Measurements from ENCODE around the gene IER2.
"Not testable (repeated sequence)": the region's sequence is repeated elsewhere in the genome, so short reads cannot be mapped to it uniquely, and the experiment has no call there.

The IER2 gene

GRCh38 chr19:13171146-13171545 is 20.9 kb downstream of the IER2 start:
- Histone ChIP-seq H2AFZ (no peak overlapping the region), H3K27ac (no peak overlapping the region), H3K27me3 (ENCODE audit: control insufficient read depth, insufficient read depth, low read length) (no peaks in the 10 kb centered on the region), H3K79me2 (no peaks in the 10 kb centered on the region), H3K9me3 (ENCODE audit: control insufficient read depth, low read length) (no peaks in the 10 kb centered on the region), H3K9ac (no peak overlapping the region), H3K36me3 (ENCODE audit: control insufficient read depth, insufficient read depth, low read length) (no peaks in the 10 kb centered on the region), H3K4me1 (peaks cover 26% of the 10 kb centered on the region), H3K4me3 (ENCODE audit: low read depth, low read length) (no peak overlapping the region), H3K4me2 (ENCODE audit: low read length) (no peak overlapping the region)
- no peak for TF ChIP-seq CTCF (IDR thresholded peaks at IDR 0.05)

DNA sequence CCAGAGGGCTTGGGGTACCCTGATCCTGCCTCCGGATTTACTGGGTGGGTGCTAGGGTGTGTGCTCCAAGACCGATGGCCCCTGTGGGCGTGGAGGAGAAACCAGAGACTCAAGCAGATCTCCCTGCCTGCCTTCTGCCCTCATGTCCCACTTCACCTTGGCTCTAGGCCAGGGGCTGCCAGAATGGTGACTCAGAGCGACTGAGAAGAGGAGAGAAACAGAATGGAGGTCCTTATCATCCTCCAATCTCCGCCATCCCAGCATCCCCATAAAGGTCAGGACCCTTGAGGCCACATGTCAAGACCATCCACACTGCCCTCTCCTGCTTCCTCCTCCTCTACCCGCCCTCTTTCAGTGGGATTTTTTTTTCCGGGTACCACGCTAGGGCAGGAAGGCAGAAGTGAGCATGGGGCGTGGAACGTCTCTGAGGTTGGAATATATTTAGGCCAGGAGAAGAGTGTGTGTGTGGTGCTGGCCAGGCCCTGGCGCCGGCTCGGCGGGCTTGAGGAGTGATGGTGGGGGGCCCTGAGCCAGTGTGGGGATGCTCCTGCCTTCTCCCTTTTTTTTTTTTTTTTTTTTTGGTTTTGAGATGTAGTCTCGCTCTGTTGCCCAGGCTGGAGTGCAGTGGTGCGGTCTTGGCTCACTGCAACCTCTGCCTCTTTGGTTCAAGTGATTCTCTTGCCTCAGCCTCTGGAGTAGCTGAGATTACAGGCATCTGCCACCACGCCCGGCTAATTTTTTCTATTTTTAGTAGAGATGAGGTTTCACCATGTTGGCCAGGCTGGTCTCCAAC is 22.3 kb downstream of the IER2 start:
- peak overlapping the region; percentile 9 for H3K4me3 ChIP-seq (ENCODE audit: low read depth, low read length)
- H3K36me3 ChIP-seq (ENCODE audit: control insufficient read depth, insufficient read depth, low read length), result no peaks in the 10 kb centered on the region
- H3K9ac ChIP-seq, result no peak overlapping the region
- H3K27ac ChIP-seq, result peak overlapping the region; percentile 90
- H2AFZ ChIP-seq, result peak overlapping the region; percentile 79
- H3K9me3 ChIP-seq (ENCODE audit: control insufficient read depth, low read length), result no peaks in the 10 kb centered on the region
- TF ChIP-seq CTCF (IDR thresholded peaks at IDR 0.05), result no peak
- H3K4me2 ChIP-seq (ENCODE audit: low read length), result peak overlapping the region; percentile 45
- H3K79me2 ChIP-seq, result no peaks in the 10 kb centered on the region
- no peaks in the 10 kb centered on the region for H3K27me3 ChIP-seq (ENCODE audit: control insufficient read depth, insufficient read depth, low read length)
- H3K4me1 ChIP-seq, result peaks cover 16% of the 10 kb centered on the region

DNA sequence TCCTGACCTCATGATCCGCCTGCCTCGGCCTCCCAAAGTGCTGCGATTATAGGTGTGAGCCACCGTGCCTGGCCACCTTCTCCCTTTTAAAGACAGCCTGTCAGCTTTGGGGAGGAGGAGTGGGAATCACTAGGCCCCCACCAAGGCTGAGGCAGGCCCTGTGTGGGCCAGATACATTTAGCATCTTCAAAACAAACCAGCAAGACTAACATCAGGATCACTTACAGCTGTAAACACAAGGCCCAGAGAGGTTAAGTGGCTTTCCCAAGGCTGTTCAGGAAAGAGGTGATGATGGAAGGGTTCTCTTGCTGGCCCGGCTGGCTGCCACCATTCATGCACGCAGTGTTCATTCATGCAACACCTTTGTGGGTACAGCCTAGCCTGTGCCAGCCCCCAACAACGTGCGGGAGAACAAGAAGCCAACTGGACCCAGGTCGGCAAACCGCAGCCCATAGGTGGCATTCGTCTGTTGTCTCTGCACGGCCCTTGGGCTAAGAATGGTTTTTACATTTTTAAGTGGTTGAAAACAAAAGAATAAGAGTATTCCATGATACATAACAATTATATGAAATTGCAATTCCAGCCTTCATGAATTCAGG is 23.0 kb downstream of the IER2 start:
- no peak overlapping the region for H3K4me2 ChIP-seq (ENCODE audit: low read length)
- peak overlapping the region; percentile 90 for H3K27ac ChIP-seq
- H3K27me3 ChIP-seq (ENCODE audit: control insufficient read depth, insufficient read depth, low read length), result no peaks in the 10 kb centered on the region
- no peaks in the 10 kb centered on the region for H3K79me2 ChIP-seq
- TF ChIP-seq CTCF (IDR thresholded peaks at IDR 0.05), result no peak
- H2AFZ ChIP-seq, result peak overlapping the region; percentile 79
- H3K4me1 ChIP-seq, result peaks cover 15% of the 10 kb centered on the region
- H3K9ac ChIP-seq, result no peak overlapping the region
- H3K9me3 ChIP-seq (ENCODE audit: control insufficient read depth, low read length), result no peaks in the 10 kb centered on the region
- H3K4me3 ChIP-seq (ENCODE audit: low read depth, low read length), result no peak overlapping the region
- no peaks in the 10 kb centered on the region for H3K36me3 ChIP-seq (ENCODE audit: control insufficient read depth, insufficient read depth, low read length)

DNA sequence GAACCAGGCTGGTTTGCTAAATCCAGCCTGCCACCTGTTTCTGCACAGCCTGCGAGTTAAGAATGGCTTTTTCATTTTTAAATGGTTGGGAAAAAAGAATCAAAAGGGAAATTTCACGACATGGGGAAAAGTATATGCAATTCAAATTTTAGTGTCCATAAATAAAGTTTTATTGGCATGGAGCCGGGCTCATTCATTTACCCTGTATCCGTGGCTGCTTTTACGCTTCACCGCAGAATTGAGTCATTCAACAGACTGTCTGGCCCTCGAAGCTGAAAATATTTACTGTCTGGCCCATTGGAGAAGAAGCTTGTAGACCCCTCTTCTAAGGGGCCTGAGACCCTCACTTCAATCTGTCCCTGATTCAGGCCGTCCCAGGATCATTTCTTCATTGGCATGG is 26.1 kb downstream of the IER2 start:
- Histone ChIP-seq H3K9ac (no peak overlapping the region), H3K9me3 (ENCODE audit: control insufficient read depth, low read length) (no peaks in the 10 kb centered on the region), H3K4me2 (ENCODE audit: low read length) (no peak overlapping the region), H3K27ac (no peak overlapping the region), H2AFZ (no peak overlapping the region), H3K4me3 (ENCODE audit: low read depth, low read length) (no peak overlapping the region), H3K27me3 (ENCODE audit: control insufficient read depth, insufficient read depth, low read length) (no peaks in the 10 kb centered on the region), H3K36me3 (ENCODE audit: control insufficient read depth, insufficient read depth, low read length) (no peaks in the 10 kb centered on the region), H3K79me2 (no peaks in the 10 kb centered on the region), H3K4me1 (peaks cover 18% of the 10 kb centered on the region)
- TF ChIP-seq CTCF (IDR thresholded peaks at IDR 0.05), result no peak

DNA sequence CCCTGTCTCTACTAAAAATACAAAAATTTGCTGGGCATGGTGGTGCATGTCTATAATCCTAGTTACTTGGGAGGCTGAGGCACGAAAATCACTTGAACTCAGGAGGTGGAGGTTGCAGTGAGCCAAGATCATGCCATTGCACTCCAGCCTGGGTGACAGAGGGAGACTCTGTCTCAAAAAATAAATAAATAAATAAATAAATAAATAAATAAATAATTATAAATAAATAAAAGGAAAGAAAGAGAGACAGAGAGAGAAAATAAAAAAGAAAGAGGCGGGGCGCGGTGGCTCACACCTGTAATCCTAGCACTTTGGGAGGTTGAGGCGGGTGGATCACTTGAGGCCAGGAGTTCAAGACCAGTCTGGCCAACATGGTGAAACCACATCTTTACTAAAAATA is 27.4 kb downstream of the IER2 start:
- H3K4me3 ChIP-seq (ENCODE audit: low read depth, low read length); H3K27ac ChIP-seq; H3K79me2 ChIP-seq; H3K9ac ChIP-seq; H3K36me3 ChIP-seq (ENCODE audit: control insufficient read depth, insufficient read depth, low read length); H2AFZ ChIP-seq; H3K27me3 ChIP-seq (ENCODE audit: control insufficient read depth, insufficient read depth, low read length); H3K9me3 ChIP-seq (ENCODE audit: control insufficient read depth, low read length); H3K4me2 ChIP-seq (ENCODE audit: low read length): not testable (repeated sequence)
- peaks cover 19% of the 10 kb centered on the region for H3K4me1 ChIP-seq

- not testable (repeated sequence) for H3K9ac ChIP-seq; H2AFZ ChIP-seq; H3K27ac ChIP-seq; H3K36me3 ChIP-seq (ENCODE audit: control insufficient read depth, insufficient read depth, low read length); H3K27me3 ChIP-seq (ENCODE audit: control insufficient read depth, insufficient read depth, low read length); H3K4me3 ChIP-seq (ENCODE audit: low read depth, low read length); H3K4me2 ChIP-seq (ENCODE audit: low read length); H3K79me2 ChIP-seq; H3K9me3 ChIP-seq (ENCODE audit: control insufficient read depth, low read length)
- H3K4me1 ChIP-seq, result peaks cover 12% of the 10 kb centered on the region
Observed at GRCh38 chr19:13178291-13178690, 28.1 kb downstream of the IER2 start.

Measured in parathyroid adenoma (tissue), 2 donors.